Fibroblast of villous mesenchyme (primary cell): Measurements from ENCODE around the gene MEG3. TPM values are rescaled to one million over a fixed set of nuclear protein-coding genes. Genes with fewer than 3 reads are reported as not detected.

Experiments
- DNase-seq: peaks from one replicate; pipeline ENCODE4 v3.0.0-alpha.2; 2010; ENCODE audit warnings: low read depth
- H3K4me3 ChIP-seq: 2 replicates; pipeline ENCODE4 v1.5.1; 2011; ENCODE audit warnings: low read depth, mild to moderate bottlenecking, low read length
- total RNA-seq: library from RNA; depleted of rRNA; stranded (reverse); fragments of >200 nt; gene quantifications from 2 replicates; pipeline ENCODE4 v1.2.3, GENCODE V29; 2012
- TF ChIP-seq, protein P1 (sequence below): IDR thresholded peaks from 2 replicates; pipeline ENCODE4 v1.5.1; 2012; ENCODE audit warnings: low read depth, mild to moderate bottlenecking, low read length; ENCODE audit not compliant: insufficient read depth

The MEG3 gene
- total RNA-seq, 1 donor, result 187 TPM

GRCh38 chr14:100887728-100888335 is 61.9 kb downstream of the MEG3 start:
- DNase-seq, result no peak
- no peak overlapping the region for H3K4me3 ChIP-seq
- TF ChIP-seq, protein P1, sequence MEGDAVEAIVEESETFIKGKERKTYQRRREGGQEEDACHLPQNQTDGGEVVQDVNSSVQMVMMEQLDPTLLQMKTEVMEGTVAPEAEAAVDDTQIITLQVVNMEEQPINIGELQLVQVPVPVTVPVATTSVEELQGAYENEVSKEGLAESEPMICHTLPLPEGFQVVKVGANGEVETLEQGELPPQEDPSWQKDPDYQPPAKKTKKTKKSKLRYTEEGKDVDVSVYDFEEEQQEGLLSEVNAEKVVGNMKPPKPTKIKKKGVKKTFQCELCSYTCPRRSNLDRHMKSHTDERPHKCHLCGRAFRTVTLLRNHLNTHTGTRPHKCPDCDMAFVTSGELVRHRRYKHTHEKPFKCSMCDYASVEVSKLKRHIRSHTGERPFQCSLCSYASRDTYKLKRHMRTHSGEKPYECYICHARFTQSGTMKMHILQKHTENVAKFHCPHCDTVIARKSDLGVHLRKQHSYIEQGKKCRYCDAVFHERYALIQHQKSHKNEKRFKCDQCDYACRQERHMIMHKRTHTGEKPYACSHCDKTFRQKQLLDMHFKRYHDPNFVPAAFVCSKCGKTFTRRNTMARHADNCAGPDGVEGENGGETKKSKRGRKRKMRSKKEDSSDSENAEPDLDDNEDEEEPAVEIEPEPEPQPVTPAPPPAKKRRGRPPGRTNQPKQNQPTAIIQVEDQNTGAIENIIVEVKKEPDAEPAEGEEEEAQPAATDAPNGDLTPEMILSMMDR, result no peak

DNA sequence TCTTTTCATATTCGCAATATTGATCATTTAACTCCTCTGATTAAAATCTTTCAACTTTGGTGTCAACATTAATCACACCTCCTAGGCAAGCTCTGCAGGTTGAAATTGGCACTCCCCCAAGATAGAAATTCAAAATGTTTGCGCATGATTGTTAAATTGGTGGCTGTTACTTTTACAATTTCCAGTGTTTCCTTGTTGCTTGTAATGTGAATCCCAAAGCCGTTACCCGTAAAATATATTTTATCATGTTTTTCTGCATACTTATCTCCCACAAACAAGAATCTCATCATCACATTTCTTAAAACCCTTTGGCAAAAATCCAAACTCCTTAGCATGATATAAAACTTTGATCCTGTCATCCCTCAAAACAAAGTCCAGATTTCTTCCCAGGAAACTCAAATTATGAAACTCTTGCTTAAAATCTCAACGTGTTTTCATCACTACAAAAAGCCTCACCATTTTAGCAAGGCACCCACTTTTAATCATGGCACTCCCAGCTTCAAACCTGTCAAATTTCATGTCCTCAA is 62.9 kb downstream of the MEG3 start:
- H3K4me3 ChIP-seq, result no peak overlapping the region
- peak; percentile 84 for DNase-seq
- TF ChIP-seq, protein P1, result no peak

DNA sequence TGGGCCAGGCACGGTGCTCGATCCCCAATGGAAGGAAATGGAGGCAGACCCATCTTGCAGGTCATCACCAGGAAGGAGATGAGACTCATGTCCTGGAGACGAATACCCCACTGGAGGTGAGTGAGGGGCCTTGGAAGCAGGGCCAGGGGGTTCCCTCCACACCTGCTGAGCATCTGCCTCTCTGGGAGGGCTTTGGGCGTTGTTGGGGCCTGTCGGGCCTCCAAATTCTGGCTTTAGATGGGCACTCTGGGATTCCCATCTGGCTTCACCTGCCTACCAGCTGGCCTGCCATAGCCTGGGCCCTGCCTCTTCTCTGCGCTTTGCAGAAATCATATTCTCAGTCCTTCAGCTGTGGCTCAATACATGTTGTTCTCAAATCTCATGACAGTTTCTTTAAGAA is 63.7 kb downstream of the MEG3 start:
- TF ChIP-seq, protein P1, result no peak
- no peak overlapping the region for H3K4me3 ChIP-seq
- no peak for DNase-seq

DNA sequence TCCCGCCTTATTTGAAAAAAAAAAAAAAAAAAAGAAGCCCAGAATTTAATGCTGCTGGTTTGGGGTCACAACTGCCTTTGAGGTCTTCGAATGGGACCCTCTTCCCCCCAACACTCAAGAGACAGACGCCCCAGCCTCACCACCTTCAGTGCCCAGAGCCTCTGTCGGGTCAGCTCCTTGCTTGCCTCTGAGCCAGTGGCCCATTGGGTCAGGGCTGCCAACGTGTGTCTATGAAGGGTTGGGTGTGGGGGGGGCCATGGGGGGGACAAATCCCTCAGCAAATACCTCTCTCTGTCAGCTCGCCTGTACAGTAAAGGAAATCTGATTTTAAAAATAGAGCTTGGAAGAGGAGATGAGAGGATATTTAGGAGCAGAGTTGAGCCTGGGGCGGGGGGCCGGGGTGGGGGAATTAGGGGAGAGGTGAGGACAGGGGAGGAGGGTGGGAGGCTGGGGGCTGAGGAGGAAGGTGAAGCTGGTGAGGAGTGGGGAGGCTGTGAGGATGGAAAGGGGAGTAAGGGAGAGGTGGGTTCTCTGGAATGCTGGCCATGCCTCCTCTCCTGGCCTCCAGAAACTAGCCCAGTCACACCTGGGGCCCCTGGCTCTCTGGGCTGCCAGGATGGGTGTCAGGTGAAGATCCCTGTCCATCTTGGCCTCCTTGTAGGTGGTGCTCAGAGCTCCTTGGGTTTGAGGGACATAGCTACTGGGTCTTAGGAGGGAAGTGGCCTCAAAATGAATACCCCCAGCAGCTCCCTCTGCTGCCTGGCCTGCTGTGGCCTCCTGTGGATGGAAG is 64.3 kb downstream of the MEG3 start:
- TF ChIP-seq, protein P1, result no peak
- H3K4me3 ChIP-seq, result no peak overlapping the region
- DNase-seq, result no peak

DNA sequence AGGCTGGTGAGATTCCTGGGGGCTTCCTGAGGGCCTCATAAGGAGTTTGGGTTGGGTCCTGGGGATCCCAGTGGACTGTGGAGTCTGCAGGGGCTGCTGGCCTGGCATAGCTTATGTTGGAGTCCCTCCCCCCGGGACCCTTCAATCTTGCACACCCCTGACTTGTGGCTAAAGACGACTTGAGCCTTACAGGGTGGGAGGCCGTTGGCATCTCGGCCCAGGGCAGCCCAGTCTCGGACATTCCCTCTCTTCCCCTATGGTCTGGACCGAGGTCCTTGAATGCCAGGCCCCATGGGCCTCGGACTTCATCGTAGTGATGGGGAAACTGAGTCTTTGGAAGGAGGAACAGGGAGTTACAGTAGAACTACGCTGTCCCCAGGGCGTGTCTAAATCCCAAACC is 65.1 kb downstream of the MEG3 start:
- no peak for DNase-seq
- H3K4me3 ChIP-seq, result no peak overlapping the region
- TF ChIP-seq, protein P1, result no peak

DNA sequence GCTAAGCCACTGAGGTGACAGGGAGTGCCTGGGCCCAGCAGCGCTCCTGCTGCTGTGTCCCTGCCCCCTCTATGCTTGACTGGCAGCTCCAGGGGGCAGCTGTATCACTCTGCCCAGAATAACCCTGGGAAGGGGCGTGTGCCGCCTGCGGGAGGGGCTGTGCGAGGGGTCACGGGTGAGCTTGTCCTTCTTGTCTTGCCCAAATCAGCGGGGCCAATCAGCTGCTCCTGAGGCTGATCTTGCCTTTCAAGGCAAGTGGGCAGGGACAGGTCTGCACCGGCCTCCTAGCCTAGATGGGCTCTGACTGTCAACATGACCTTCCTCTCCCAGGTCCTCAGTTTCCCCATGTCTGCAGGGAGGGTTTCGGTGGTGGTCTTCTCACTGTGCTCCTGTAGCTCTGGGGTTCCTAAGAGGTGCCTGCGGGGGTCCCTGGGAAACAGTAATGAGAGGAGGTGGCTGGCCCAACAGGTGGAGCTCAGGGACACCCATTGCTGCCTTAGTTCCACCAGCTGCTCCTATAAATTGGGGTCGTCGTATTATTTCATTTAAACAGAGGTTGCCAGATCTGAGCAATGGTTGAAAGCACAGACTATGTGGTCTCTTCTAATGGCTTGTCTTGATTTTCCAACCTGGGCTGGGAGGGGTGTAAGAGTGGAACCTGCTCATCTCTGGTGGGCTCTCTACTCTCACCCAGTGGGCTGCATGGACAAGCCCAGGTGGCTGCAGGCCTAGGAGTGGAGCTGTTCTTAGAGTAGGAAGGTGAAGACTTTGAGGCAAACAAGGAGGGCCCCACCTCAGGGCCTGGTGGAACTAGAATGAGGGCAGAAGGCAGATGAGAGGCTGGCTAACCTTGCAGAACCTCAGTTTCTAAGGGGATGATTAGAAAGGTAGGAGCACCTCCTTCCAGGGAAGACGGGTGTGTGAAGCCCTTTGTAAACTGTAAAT is 65.9 kb downstream of the MEG3 start:
- TF ChIP-seq, protein P1, result no peak
- no peak overlapping the region for H3K4me3 ChIP-seq
- DNase-seq, result no peak
